WERI-Rb-1 (cell line): ENCODE data around the gene PITHD1.

Source experiments
- DNase-seq: peaks from one replicate; pipeline ENCODE4 v3.0.0-alpha.2; 2020
- H3K27ac ChIP-seq: fragments of 250-450 bp; sonication (Bioruptor Pico); 2 replicates; pipeline ENCODE4 v1.5.1; 2020; ENCODE audit warnings: mild to moderate bottlenecking, moderate library complexity
- H3K27me3 ChIP-seq: fragments of 250-450 bp; sonication (Bioruptor Pico); 2 replicates; pipeline ENCODE4 v1.5.1; 2021; ENCODE audit warnings: mild to moderate bottlenecking, low read depth, moderate library complexity; ENCODE audit not compliant: insufficient read depth, severe bottlenecking
- H3K36me3 ChIP-seq: fragments of 250-450 bp; sonication (Bioruptor Pico); 2 replicates; pipeline ENCODE4 v1.5.1; 2020; ENCODE audit warnings: mild to moderate bottlenecking, moderate library complexity
- H3K4me3 ChIP-seq: 2 replicates; pipeline ENCODE4 v1.5.1; 2011; ENCODE audit warnings: low read depth, mild to moderate bottlenecking, control low read depth, low read length
- H3K9me3 ChIP-seq: fragments of 250-450 bp; sonication (Bioruptor Pico); 2 replicates; pipeline ENCODE4 v1.5.1; 2021; ENCODE audit warnings: mild to moderate bottlenecking, moderate library complexity; ENCODE audit not compliant: severe bottlenecking
- CTCF ChIP-seq: IDR thresholded peaks from 2 replicates; pipeline ENCODE4 v1.5.1; 2011; ENCODE audit warnings: low read depth, mild to moderate bottlenecking, control low read depth, inconsistent platforms, low read length

PITHD1 gene

GRCh38 chr1:23751815-23752200 lies 26.4 kb upstream of the PITHD1 start:
- H3K36me3 ChIP-seq = peaks cover 88% of the 10 kb centered on the region
- no peak for DNase-seq
- H3K27ac ChIP-seq = no peak overlapping the region
- H3K4me3 ChIP-seq = no peak overlapping the region
- H3K9me3 ChIP-seq = no peaks in the 10 kb centered on the region
- H3K27me3 ChIP-seq = no peaks in the 10 kb centered on the region
- no peak for TF ChIP-seq CTCF

GRCh38 chr1:23752909-23753308 lies 25.3 kb upstream of the PITHD1 start:
- H3K27ac ChIP-seq = no peak overlapping the region

GRCh38 chr1:23756676-23757075 lies 21.5 kb upstream of the PITHD1 start:
- TF ChIP-seq CTCF = no peak
- Histone ChIP-seq H3K9me3 (no peaks in the 10 kb centered on the region), H3K4me3 (no peak overlapping the region), H3K27ac (no peak overlapping the region), H3K36me3 (peaks cover 96% of the 10 kb centered on the region), H3K27me3 (no peaks in the 10 kb centered on the region)
- DNase-seq = no peak

More at GRCh38 chr1:23752909-23753308, 25.3 kb upstream of the PITHD1 start:
- no peak overlapping the region for H3K4me3 ChIP-seq
- DNase-seq = no peak
- H3K36me3 ChIP-seq = peaks cover 89% of the 10 kb centered on the region
- no peak for TF ChIP-seq CTCF
- no peaks in the 10 kb centered on the region for H3K27me3 ChIP-seq
- no peaks in the 10 kb centered on the region for H3K9me3 ChIP-seq

DNA sequence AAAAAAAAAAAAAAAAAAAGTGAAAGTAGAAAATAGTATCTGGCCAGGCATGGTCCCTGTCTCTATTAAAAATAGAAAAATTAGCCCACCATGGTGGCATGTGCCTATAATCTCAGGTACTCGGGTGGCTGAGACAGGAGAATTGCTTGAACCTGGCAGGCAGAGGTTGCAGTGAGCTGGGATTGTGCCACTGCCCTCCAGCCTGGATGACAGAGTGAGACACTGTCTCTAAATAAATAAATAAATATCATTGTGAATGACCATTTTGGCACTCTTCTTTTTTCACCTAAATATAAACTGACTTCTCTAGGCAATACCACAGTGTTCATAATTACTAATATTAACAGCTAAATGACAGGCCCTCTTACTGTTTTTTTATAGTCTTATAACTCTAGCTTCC lies 20.4 kb upstream of the PITHD1 start:
- Histone ChIP-seq H3K27me3 (no peaks in the 10 kb centered on the region), H3K27ac (no peak overlapping the region), H3K36me3 (peaks cover 85% of the 10 kb centered on the region), H3K4me3 (no peak overlapping the region), H3K9me3 (no peaks in the 10 kb centered on the region)
- DNase-seq = no peak
- no peak for TF ChIP-seq CTCF

- no peaks in the 10 kb centered on the region for H3K9me3 ChIP-seq
- peaks cover 81% of the 10 kb centered on the region for H3K36me3 ChIP-seq
- H3K27me3 ChIP-seq = no peaks in the 10 kb centered on the region
- no peak overlapping the region for H3K4me3 ChIP-seq
- TF ChIP-seq CTCF = no peak
- H3K27ac ChIP-seq = no peak overlapping the region
- DNase-seq = no peak
Observed at GRCh38 chr1:23759277-23759676, 18.9 kb upstream of the PITHD1 start.

GRCh38 chr1:23763041-23763577 lies 15.1 kb upstream of the PITHD1 start:
- no peak for DNase-seq
- H3K36me3 ChIP-seq = peaks cover 54% of the 10 kb centered on the region
- H3K4me3 ChIP-seq = no peak overlapping the region
- no peak for TF ChIP-seq CTCF
- no peak overlapping the region for H3K27ac ChIP-seq
- H3K9me3 ChIP-seq = no peaks in the 10 kb centered on the region
- H3K27me3 ChIP-seq = no peaks in the 10 kb centered on the region
